GM18861 (cell line): ENCODE measurements around the gene MBL2.
A peak's percentile ranks its signal among the peaks of the same experiment; 100 is the strongest.

Experiments used
- ATAC-seq: cut with Tn5 transposase; IDR thresholded peaks from one replicate; pipeline ENCODE4 v1.9.1; 2021; ENCODE audit not compliant: unreplicated experiment

Gene MBL2

GRCh38 chr10:52772623-52773022 is at the start of gene MBL2:
MBL2 (minus strand) TSS chr10:52772784; CDS start chr10:52771635, 1,149 bp downstream.
- ATAC-seq: no peak

GRCh38 chr10:52820309-52820708 is 47.7 kb upstream of the MBL2 start:
- ATAC-seq: no peak

- ATAC-seq: peak; percentile 96
These were observed 45.4 kb upstream of the MBL2 start for GRCh38 chr10:52818019-52818418.

- ATAC-seq: no peak
These were observed 41.9 kb upstream of the MBL2 start for GRCh38 chr10:52814506-52814905.

GRCh38 chr10:52811776-52812175 is 39.2 kb upstream of the MBL2 start:
- no peak for ATAC-seq

GRCh38 chr10:52810761-52811160 is 38.2 kb upstream of the MBL2 start:
- no peak for ATAC-seq

- no peak for ATAC-seq
These were observed 35.2 kb upstream of the MBL2 start for GRCh38 chr10:52807803-52808202.

- no peak for ATAC-seq
These were observed 33.1 kb upstream of the MBL2 start for GRCh38 chr10:52805414-52806285.

GRCh38 chr10:52801947-52802346 is 29.4 kb upstream of the MBL2 start:
- no peak for ATAC-seq

GRCh38 chr10:52786098-52786497 is 13.5 kb upstream of the MBL2 start:
- no peak for ATAC-seq

- no peak for ATAC-seq
These were observed 12.8 kb upstream of the MBL2 start for GRCh38 chr10:52785418-52785817.

- ATAC-seq: no peak
These were observed 11.1 kb upstream of the MBL2 start for GRCh38 chr10:52783726-52784125.

- ATAC-seq: no peak
These were observed 10.0 kb upstream of the MBL2 start for GRCh38 chr10:52782554-52782953.

GRCh38 chr10:52780391-52781155 is 8.0 kb upstream of the MBL2 start:
- ATAC-seq: peak; percentile 10

- peak; percentile 90 for ATAC-seq
These were observed 7.2 kb upstream of the MBL2 start for GRCh38 chr10:52779541-52780390.

GRCh38 chr10:52778511-52779392 is 6.2 kb upstream of the MBL2 start:
- ATAC-seq: no peak

GRCh38 chr10:52777414-52777813 is 4.8 kb upstream of the MBL2 start:
- ATAC-seq: no peak

GRCh38 chr10:52776471-52776903 is 3.9 kb upstream of the MBL2 start:
- ATAC-seq: no peak

GRCh38 chr10:52775132-52775647 is 2.6 kb upstream of the MBL2 start:
- no peak for ATAC-seq

GRCh38 chr10:52774600-52775106 is 2.1 kb upstream of the MBL2 start:
- ATAC-seq: no peak
